Left lung (tissue), 10 donors: ENCODE results near the gene EPHA7. TPM values are rescaled to one million over a fixed set of nuclear protein-coding genes. Genes with fewer than 3 reads are reported as not detected.
A peak's percentile ranks its signal among the peaks of the same experiment; 100 is the strongest.

Experiments
- ATAC-seq: fragments of 200-7000 bp; cut with Tn5 transposase; one replicate; pipeline ENCODE4 v1.9.1; 2020; ENCODE audit warnings: moderate library complexity
- DNase-seq, 4 donors: peaks; one replicate each; pipeline ENCODE4 v3.0.0-alpha.2; 2013 to 2020
- H3K27ac ChIP-seq, 2 donors: fragments of 200-600 bp; sonication (generic) in 1 of 2; one replicate each; pipeline versions ENCODE4 v1.5.0 to v1.8.0; 2020 to 2021
- H3K27me3 ChIP-seq, 2 donors: fragments of 200-600 bp; sonication (generic) in 1 of 2; one replicate each; pipeline versions ENCODE4 v1.5.0 to v1.8.0; 2020 to 2021
- H3K36me3 ChIP-seq, 2 donors: fragments of 200-600 bp; sonication (generic) in 1 of 2; one replicate each; pipeline versions ENCODE4 v1.5.0 to v1.8.0; 2020 to 2021
- H3K4me1 ChIP-seq, 2 donors: fragments of 200-600 bp; one replicate each; pipeline ENCODE4 v1.8.0; 2021
- H3K4me3 ChIP-seq, 2 donors: fragments of 200-600 bp; sonication (generic) in 1 of 2; one replicate each; pipeline versions ENCODE4 v1.5.0 to v1.8.0; 2020 to 2021; ENCODE audit warnings: mild to moderate bottlenecking in 1 of 2
- H3K9me3 ChIP-seq, 2 donors: fragments of 200-600 bp; sonication (generic) in 1 of 2; one replicate each; pipeline versions ENCODE4 v1.5.0 to v1.8.0; 2020 to 2021
- intact Hi-C, 2 donors: fragments of 100-400 bp; cut with DNase I; formaldehyde crosslinking; loops; one replicate each; pipeline versions ENCODE4 v1.11.2 to v1.14.2; 2022
- polyA plus RNA-seq, 6 donors: library from polyadenylated mRNA; unstranded; fragments of 120-200 nt; gene quantifications; one replicate each; pipeline ENCODE4 v1.2.1, GENCODE V29; 2013; ENCODE audit not compliant: insufficient read length in 6 of 6
- total RNA-seq, 2 donors: library from RNA; stranded (reverse); fragmentation: NEBNext Ultra II Directional; extraction: Animal tissue kit (Norgen Biotek cat#: 25700); gene quantifications; one replicate each; pipeline ENCODE4 v1.2.1, GENCODE V29; 2021
- TF ChIP-seq, protein P1 (sequence below), 2 donors: fragments of 200-600 bp; sonication (generic) in 1 of 2; IDR thresholded peaks; one replicate each; pipeline versions ENCODE4 v1.5.0 to v1.8.0; 2021; ENCODE audit warnings: antibody characterized with exemption in 2 of 2
- donor health status: DM: no; HTN: yes; CAD: no.
- donor health status: DM: no; HTN: no; CAD: no.

EPHA7 gene
- total and polyA plus RNA-seq, 8 donors = 0.09 to 23.9 (median 19.3) TPM

DNA sequence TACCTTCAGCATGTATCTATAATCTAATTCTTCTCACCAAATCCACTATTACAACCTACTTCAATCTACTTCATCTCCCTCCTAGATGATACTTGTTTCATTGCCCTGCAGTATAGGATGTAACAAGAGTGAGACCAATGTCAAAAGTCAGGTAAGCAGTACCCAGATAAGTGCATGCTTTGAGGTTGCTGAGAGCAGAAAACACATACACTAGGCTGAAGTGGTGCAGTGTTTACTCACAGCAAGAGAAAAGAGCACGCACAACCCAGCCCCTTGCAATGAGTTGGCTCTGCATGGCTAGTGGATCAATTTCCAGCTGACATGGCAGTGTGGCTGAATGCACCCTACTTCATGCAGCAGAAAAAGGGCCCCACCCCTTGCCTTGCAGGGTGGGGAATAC, 199.9 kb downstream of the EPHA7 start:
- intact Hi-C loops = no loop called here
- no peak overlapping the region for H3K27ac ChIP-seq
- TF ChIP-seq, protein P1, sequence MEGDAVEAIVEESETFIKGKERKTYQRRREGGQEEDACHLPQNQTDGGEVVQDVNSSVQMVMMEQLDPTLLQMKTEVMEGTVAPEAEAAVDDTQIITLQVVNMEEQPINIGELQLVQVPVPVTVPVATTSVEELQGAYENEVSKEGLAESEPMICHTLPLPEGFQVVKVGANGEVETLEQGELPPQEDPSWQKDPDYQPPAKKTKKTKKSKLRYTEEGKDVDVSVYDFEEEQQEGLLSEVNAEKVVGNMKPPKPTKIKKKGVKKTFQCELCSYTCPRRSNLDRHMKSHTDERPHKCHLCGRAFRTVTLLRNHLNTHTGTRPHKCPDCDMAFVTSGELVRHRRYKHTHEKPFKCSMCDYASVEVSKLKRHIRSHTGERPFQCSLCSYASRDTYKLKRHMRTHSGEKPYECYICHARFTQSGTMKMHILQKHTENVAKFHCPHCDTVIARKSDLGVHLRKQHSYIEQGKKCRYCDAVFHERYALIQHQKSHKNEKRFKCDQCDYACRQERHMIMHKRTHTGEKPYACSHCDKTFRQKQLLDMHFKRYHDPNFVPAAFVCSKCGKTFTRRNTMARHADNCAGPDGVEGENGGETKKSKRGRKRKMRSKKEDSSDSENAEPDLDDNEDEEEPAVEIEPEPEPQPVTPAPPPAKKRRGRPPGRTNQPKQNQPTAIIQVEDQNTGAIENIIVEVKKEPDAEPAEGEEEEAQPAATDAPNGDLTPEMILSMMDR (IDR thresholded peaks at IDR 0.05) = no peak
- H3K9me3 ChIP-seq = peaks cover 0 to 17% of the 10 kb centered on the region in 2 donors
- H3K4me3 ChIP-seq = no peak overlapping the region
- H3K36me3 ChIP-seq = no peaks in the 10 kb centered on the region
- peak; percentile 63 for ATAC-seq
- H3K4me1 ChIP-seq = no peaks in the 10 kb centered on the region
- H3K27me3 ChIP-seq = no peaks in the 10 kb centered on the region
- DNase-seq = no peak

DNA sequence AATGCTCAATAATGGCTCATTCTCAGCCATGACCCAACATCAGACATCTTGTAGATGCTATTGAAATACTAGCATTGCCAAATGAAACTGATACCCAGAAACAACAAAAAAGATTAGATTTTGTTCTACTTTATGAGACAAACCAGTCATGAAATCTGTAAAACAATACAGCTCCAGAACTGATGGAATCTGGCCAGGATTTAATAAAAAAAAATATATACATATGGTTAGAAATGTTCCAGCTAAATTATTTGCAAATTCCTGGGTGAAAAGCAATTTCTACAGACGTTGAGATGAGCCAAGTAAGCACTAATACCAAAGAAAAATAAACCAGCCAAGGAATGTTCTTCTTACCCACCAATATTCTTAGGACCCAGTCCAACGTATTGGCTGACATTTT, 201.3 kb downstream of the EPHA7 start:
- no peaks in the 10 kb centered on the region for H3K4me1 ChIP-seq
- ATAC-seq = no peak
- intact Hi-C loops = no loop called here
- no peak overlapping the region for H3K4me3 ChIP-seq
- no peaks in the 10 kb centered on the region for H3K36me3 ChIP-seq
- H3K27me3 ChIP-seq = no peaks in the 10 kb centered on the region
- H3K27ac ChIP-seq = no peak overlapping the region
- TF ChIP-seq, protein P1 (IDR thresholded peaks at IDR 0.05) = no peak
- peaks cover 0 to 17% of the 10 kb centered on the region in 2 donors for H3K9me3 ChIP-seq
- no peak for DNase-seq

DNA sequence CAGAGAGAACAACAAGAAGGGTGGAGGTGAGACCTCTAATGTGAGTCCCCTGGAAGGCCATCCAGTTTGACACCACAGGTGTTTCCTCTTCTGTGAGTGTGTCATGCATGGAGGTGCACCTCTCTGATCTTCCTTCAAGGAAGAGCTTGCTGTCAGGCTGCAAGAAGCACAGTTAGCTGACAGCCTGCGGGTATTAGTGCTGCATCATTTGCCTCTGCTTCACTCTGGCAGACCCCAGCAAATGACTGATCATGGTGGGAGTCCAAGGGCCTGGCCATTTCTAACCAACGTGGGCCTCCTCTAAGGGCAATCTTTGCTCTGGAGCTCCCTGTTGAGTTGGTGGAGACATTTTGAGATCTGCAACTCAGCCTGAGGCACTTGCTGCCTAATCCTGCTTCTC, 206.3 kb downstream of the EPHA7 start:
- Histone ChIP-seq H3K36me3 (no peaks in the 10 kb centered on the region), H3K27me3 (no peaks in the 10 kb centered on the region), H3K4me3 (no peak overlapping the region), H3K27ac (no peak overlapping the region), H3K9me3 (peaks cover 0 to 16% of the 10 kb centered on the region in 2 donors), H3K4me1 (no peaks in the 10 kb centered on the region)
- DNase-seq = no peak
- intact Hi-C loops = no loop called here
- TF ChIP-seq, protein P1 (IDR thresholded peaks at IDR 0.05) = no peak
- no peak for ATAC-seq

DNA sequence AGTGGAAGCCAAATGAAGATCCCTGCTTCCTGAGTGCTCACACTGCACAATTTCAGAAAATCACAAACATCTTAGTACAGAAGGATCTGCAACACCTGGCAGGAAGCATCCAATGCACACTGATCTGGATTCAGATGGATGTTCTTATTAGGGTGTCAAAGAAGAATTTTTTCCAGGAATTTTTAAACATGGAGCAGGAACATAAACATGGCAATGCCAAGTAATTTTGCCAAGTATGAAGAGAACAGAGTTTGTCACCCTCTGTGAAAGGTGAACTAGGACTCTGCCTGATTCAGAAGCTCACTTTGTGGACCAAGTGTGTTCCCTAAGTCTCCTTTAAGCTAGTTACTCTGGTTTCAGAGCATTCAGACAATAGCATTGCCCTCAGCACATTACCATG, 208.5 kb downstream of the EPHA7 start:
- Histone ChIP-seq H3K4me1 (no peaks in the 10 kb centered on the region), H3K9me3 (peaks cover 0 to 9% of the 10 kb centered on the region in 2 donors), H3K4me3 (no peak overlapping the region), H3K36me3 (no peaks in the 10 kb centered on the region), H3K27me3 (no peaks in the 10 kb centered on the region), H3K27ac (no peak overlapping the region)
- ATAC-seq = no peak
- intact Hi-C loops = no loop called here
- TF ChIP-seq, protein P1 (IDR thresholded peaks at IDR 0.05) = no peak
- DNase-seq = no peak

DNA sequence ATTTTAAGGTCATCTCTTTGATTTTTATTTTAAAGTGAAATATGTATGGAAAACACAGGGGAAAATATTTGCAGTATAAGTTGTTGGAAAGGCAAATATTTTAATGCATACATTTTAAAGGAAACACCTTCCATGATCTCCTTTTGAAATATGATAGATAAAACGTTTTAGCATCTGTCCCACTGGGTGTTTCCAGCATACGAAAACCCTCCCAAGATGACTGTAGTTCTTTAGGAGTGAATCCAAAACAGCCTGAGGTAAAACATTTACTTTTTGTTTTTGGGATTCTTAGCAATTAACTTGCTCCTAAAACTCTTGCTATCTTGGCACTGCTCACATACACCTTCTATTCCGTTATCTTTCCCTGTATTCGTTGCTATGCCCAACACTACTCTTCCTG, 210.0 kb downstream of the EPHA7 start:
- ATAC-seq (no peak), DNase-seq (no peak)
- no peak overlapping the region for H3K27ac ChIP-seq
- no peaks in the 10 kb centered on the region for H3K36me3 ChIP-seq
- peaks cover 0 to 2% of the 10 kb centered on the region in 2 donors for H3K9me3 ChIP-seq
- no peak overlapping the region for H3K4me3 ChIP-seq
- intact Hi-C loops = no loop called here
- no peaks in the 10 kb centered on the region for H3K4me1 ChIP-seq
- no peaks in the 10 kb centered on the region for H3K27me3 ChIP-seq
- TF ChIP-seq, protein P1 (IDR thresholded peaks at IDR 0.05) = no peak
